ENCODE data around the gene RAD51B.
"Not testable (repeated sequence)": the region's sequence is repeated elsewhere in the genome, so short reads cannot be mapped to it uniquely, and the experiment has no call there.

Gene RAD51B

GRCh38 chr14:67819563-67820421 lies at the start of gene RAD51B:
RAD51B (plus strand) TSS chr14:67819779.
- Histone ChIP-seq H3K27ac (peak within 1 kb of the TSS in 20 of 21 experiments; percentile 48 to 85 (median 77)), H3K4me3 (peak within 1 kb of the TSS; percentile 71 to 93 (median 84))

GRCh38 chr14:67773844-67774377 lies 45.7 kb upstream of the RAD51B start:
- H3K27ac ChIP-seq, result no peak overlapping the region
- H3K4me3 ChIP-seq, result no peak overlapping the region

GRCh38 chr14:67776653-67777322 lies 42.8 kb upstream of the RAD51B start:
- Histone ChIP-seq H3K4me3 (no peak overlapping the region), H3K27ac (peak overlapping the region in 2 of 21 experiments; percentile 6 to 30)

- no peak overlapping the region for H3K4me3 ChIP-seq
- no peak overlapping the region for H3K27ac ChIP-seq
Observed at GRCh38 chr14:67778792-67779191, 40.8 kb upstream of the RAD51B start.

GRCh38 chr14:67782090-67782489 lies 37.5 kb upstream of the RAD51B start:
- H3K27ac ChIP-seq, result no peak overlapping the region
- H3K4me3 ChIP-seq, result no peak overlapping the region

- H3K4me3 ChIP-seq, result no peak overlapping the region
- H3K27ac ChIP-seq, result no peak overlapping the region
Observed at GRCh38 chr14:67784244-67784823, 35.2 kb upstream of the RAD51B start.

GRCh38 chr14:67785270-67786109 lies 34.1 kb upstream of the RAD51B start:
- no peak overlapping the region for H3K4me3 ChIP-seq
- H3K27ac ChIP-seq, result no peak overlapping the region

GRCh38 chr14:67787673-67788072 lies 31.9 kb upstream of the RAD51B start:
- Histone ChIP-seq H3K4me3 (no peak overlapping the region), H3K27ac (no peak overlapping the region)

- no peak overlapping the region for H3K27ac ChIP-seq
- no peak overlapping the region for H3K4me3 ChIP-seq
Observed at GRCh38 chr14:67798731-67799130, 20.8 kb upstream of the RAD51B start.

GRCh38 chr14:67800743-67801142 lies 18.8 kb upstream of the RAD51B start:
- H3K4me3 ChIP-seq, result no peak overlapping the region

GRCh38 chr14:67806246-67806645 lies 13.3 kb upstream of the RAD51B start:
- H3K4me3 ChIP-seq, result no peak overlapping the region

More at GRCh38 chr14:67800743-67801142, 18.8 kb upstream of the RAD51B start:
- H3K27ac ChIP-seq, result no peak overlapping the region

GRCh38 chr14:67814821-67815220 lies 4.8 kb upstream of the RAD51B start:
- Histone ChIP-seq H3K4me3 (peak overlapping the region in 1 of 7 experiments; percentile 0), H3K27ac (no peak overlapping the region)

More at GRCh38 chr14:67806246-67806645, 13.3 kb upstream of the RAD51B start:
- no peak overlapping the region for H3K27ac ChIP-seq

GRCh38 chr14:67815573-67816225 lies 3.9 kb upstream of the RAD51B start:
- Histone ChIP-seq H3K27ac (peak overlapping the region in 20 of 21 experiments; percentile 67 to 90 (median 82)), H3K4me3 (peak overlapping the region; percentile 55 to 93 (median 79))

GRCh38 chr14:67816326-67817002 lies 3.1 kb upstream of the RAD51B start, which contains the start of gene ZFYVE26:
ZFYVE26 (minus strand) TSS chr14:67816590; CDS start chr14:67815963, 627 bp downstream.
- peak within 1 kb of the TSS in 20 of 21 experiments; percentile 68 to 90 (median 82) for H3K27ac ChIP-seq
- peak within 1 kb of the TSS; percentile 55 to 93 (median 79) for H3K4me3 ChIP-seq

- H3K4me3 ChIP-seq, result no peak overlapping the region
- H3K27ac ChIP-seq, result peak overlapping the region in 1 of 21 experiments; percentile 79
Observed at GRCh38 chr14:67817750-67818438, 1.7 kb upstream of the RAD51B start.

- not testable (repeated sequence) for H3K27ac ChIP-seq
- H3K4me3 ChIP-seq, result peak overlapping the region in 1 of 7 experiments; percentile 91
Observed at GRCh38 chr14:67818476-67818875, 1.1 kb upstream of the RAD51B start.

- peak overlapping the region; percentile 71 to 93 (median 84) for H3K4me3 ChIP-seq
- H3K27ac ChIP-seq, result peak overlapping the region in 14 of 21 experiments; percentile 48 to 85 (median 78)
Observed at GRCh38 chr14:67820428-67820971, 921 bp downstream of the RAD51B start.

Measured in skin epidermis (tissue), 12 donors.